HG03097 (cell line): ENCODE data around the gene LRBA.
"Not testable (repeated sequence)": the region's sequence is repeated elsewhere in the genome, so short reads cannot be mapped to it uniquely, and the experiment has no call there.

Experiments used
- ATAC-seq: cut with Tn5 transposase; IDR thresholded peaks from one replicate; pipeline ENCODE4 v1.9.1; 2021; ENCODE audit not compliant: unreplicated experiment, low FRiP score

Gene LRBA

GRCh38 chr4:150540536-150540935 is 474.5 kb downstream of the LRBA start:
- ATAC-seq, result no peak

DNA sequence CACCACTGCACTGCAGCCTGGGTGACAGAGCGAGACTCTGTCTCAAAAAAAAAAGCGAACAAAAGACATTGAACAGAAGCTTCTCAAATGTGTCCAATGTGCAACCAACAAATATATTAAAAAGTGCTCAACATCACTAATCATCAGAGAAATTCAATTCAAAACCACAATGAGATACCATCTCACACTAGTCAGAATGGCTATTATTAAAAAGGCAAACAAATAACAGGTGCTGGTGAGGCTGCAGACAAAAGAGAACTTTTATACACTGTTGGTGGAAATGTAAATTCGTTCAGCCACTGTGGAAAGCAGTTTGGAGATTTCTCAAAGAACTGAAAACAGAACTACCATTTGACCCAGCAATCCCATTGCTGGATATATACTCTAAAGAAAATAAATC is 477.2 kb downstream of the LRBA start:
- ATAC-seq, result not testable (repeated sequence)

DNA sequence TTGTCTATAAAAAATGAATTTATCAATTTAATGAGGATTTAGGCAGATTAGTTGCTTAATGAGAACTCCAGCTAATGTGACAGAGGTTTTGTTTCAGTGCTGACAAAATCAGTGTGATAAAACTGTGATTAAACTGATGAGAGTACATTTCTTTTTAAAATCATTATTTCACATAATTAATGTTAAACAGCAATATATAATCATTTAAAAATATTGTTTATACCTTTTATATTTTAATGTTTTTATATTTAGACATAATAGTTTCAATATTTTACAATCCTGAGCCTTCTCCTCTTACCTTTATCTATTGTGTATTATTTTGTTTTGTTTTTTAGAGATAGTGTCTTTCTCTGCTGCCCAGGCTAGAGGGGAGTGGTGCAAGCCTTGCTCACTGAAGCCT is 480.3 kb downstream of the LRBA start:
- no peak for ATAC-seq

- ATAC-seq, result no peak
These were observed 481.4 kb downstream of the LRBA start for GRCh38 chr4:150533673-150534072.

GRCh38 chr4:150525321-150525868 is 489.7 kb downstream of the LRBA start:
- ATAC-seq, result no peak

GRCh38 chr4:150518559-150518958 is 496.5 kb downstream of the LRBA start:
- ATAC-seq, result no peak

DNA sequence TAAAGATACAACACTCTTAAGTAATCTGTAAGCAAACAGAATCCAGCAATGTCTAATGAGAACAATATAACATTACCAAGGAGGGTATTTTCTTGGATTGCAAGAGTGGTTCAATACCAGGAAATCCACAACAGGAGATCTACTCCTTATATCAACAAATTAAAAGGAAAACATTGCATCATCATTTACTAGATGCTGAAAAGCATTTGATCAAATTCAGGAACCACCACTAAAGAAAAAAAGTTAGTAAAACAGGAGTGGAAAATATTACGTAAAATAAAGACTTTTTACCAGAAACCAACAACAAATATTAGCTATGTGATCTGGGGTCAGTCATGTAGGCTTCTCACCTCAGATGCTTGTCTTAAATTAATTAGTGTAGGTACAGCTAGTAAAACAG is 499.9 kb downstream of the LRBA start:
- ATAC-seq, result no peak

DNA sequence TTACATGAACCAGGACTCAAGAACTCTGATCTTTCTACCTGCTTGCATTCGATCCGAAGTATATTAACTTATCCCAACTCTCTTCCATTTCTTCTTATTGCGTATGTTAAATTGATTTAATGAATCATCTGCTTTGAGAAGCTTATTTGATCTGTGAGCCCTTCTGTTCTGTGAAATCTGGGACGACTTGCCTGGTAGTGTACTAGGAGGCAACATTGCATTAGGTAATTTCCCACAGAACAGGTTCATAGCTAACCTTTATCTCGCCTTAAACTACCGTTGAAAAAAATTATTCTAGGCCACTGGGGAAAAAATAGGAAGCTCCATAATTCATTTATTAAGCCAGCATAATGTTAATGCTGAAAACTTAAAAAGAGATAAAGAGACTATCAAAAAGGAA is 500.4 kb downstream of the LRBA start:
- ATAC-seq, result no peak

DNA sequence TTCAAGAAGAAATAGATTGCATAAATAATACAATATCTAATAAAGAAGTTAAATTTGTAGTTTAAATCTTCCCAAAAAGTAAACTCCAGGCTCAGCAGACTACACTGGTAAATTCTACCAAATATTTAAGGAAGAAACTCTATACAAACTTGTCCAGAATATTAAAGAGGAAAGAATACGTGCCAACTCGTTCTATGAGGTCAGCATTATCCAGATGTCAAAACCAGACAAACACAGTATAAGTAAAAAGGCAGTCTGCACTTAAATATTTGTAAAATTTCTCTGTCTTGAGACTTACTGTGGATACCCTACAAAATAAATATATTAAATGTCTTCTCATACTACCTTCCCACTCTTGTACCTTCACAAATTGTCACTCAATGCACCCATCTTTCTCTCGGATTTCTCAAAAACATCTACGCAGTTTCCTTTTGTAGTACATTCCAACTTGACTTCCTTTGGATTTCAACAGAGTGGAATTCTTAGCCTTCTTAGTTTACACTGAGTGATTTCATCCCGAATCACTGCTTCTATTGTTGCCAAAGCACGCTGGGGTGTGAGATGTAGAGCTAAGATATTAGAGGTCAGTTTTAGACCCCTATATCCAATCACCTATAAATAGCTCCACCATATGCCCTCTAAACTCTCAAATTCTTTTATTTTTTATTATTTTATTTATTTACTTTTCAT is 504.8 kb downstream of the LRBA start:
- no peak for ATAC-seq

DNA sequence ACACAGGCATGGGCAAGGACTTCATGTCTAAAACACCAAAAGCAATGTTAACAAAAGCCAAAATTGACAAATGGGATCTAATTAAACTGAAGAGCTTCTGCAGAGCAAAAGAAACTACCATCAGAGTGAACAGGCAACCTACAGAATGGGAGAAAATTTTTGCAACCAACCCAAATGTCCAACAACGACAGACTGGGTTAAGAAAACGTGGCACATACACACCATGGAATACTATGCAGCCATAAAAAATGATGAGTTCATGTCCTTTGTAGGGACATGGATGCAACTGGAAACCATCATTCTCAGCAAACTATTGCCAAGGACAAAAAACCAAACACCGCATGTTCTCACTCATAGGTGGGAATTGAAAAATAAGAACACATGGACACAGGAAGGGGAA is 507.4 kb downstream of the LRBA start:
- ATAC-seq, result not testable (repeated sequence)

DNA sequence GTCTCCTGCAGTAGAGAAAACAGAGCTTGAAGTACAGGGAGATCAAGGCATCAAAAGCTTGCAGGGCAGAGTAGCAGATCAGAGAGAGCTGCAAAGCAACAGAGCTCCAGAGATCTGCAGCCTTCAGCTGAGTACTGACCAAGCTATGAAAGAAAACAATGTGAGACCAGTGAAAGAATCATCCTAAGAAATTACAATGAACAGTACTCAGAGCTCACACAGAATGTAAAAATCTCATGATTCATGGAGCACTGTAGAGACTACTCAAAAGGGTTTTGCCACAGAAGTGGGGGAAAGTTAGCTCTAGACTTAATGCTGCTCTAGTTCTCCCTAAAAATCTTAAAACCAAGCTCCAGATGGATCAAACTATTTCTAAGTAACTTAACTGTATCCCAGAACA is 513.1 kb downstream of the LRBA start:
- no peak for ATAC-seq

GRCh38 chr4:150501009-150501727 is 513.9 kb downstream of the LRBA start:
- ATAC-seq, result no peak

GRCh38 chr4:150497612-150498011 is 517.5 kb downstream of the LRBA start:
- no peak for ATAC-seq

- ATAC-seq, result no peak
These were observed 519.5 kb downstream of the LRBA start for GRCh38 chr4:150495550-150495949.

DNA sequence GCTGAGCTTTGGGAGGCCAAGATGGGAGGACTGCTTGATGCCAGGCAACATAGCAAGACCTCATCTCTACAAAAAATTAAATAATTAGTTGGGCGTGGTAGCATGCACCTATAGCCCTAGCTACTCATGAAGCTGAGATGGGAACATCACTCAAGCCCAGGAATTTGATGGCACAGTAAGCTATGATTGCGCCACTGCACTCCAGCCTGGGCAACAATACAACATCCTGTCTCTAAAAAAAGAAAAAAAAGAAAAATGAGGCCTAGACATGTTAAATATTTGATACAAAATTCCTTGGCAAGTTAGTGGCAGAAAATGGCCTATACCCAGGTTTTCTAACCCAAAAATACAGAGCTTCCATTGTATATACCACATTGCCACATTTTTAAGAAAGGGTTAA is 521.2 kb downstream of the LRBA start:
- ATAC-seq, result no peak

DNA sequence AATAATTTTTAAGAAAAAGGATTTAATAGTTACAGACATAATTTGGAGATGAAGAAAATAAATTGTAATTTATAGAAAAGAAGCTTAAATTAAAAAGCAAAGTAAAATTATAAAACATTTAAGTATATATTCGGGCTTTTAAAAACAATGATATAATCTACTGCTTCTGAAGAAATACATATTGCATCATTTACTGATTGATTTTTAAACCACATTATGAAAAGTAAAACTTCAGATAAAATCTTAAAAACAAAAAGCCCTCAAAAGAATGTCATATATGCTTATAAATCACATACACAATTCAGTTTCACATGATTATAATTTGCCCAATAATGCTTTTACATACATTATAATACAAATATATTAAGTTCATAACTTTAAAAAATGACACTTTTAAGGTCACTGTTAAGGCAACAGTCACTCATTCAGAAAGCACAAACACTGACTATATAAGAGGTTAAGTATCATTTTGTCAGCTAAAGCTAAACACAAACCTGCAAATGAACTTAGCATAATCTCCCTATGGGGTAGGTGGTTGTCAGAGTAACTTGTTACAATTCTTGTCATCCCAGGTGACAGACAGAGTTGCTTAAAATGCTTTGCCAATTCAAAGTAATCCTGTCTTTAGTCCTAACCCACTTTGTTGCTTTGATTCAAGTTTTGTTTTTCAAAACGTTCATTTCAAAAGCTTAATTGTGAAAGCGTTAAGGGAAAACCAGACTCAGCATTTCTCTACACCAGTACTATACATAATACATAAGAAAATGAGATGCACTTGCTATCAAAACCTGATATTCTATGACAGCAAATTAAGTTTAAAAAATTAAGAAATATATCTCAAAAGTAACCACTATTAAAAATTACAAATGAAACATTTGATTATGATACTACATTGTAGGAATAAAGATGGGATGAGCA is 523.7 kb downstream of the LRBA start:
- ATAC-seq, result no peak

- no peak for ATAC-seq
These were observed 532.5 kb downstream of the LRBA start for GRCh38 chr4:150482581-150482980.

GRCh38 chr4:150479657-150480056 is 535.4 kb downstream of the LRBA start:
- ATAC-seq, result no peak

DNA sequence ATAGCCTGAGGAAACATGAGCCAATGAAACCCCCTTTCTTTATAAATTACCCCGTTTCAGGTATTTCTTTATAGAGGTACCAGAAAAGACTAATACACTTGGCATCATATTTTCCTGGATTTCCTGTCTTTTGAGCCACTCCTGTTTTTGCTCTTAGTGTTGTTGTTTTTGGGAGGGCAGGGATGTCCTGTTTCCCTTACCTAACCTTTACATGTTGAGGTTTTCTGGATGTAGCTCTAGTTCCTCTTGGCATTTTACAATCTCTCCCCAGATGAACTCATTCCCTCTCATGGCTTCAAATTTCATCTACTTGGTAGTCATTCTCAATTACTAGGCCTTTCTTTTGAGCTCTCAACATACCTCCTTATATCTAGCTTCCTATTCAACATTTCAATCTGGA is 537.2 kb downstream of the LRBA start:
- ATAC-seq, result no peak

- ATAC-seq, result no peak
These were observed 538.3 kb downstream of the LRBA start for GRCh38 chr4:150476776-150477175.

GRCh38 chr4:150475763-150476162 is 539.3 kb downstream of the LRBA start:
- no peak for ATAC-seq
